ENCODE measurements around the gene PRSS27. TPM values are rescaled to one million over a fixed set of nuclear protein-coding genes. Genes with fewer than 3 reads are reported as not detected.

PRSS27 gene
- total and polyA plus RNA-seq, 2 of the 8 experiments (the other 6 are each of a cell fraction or from before 2014, with no cell fraction given) = 1.3 to 7.5 TPM

DNA sequence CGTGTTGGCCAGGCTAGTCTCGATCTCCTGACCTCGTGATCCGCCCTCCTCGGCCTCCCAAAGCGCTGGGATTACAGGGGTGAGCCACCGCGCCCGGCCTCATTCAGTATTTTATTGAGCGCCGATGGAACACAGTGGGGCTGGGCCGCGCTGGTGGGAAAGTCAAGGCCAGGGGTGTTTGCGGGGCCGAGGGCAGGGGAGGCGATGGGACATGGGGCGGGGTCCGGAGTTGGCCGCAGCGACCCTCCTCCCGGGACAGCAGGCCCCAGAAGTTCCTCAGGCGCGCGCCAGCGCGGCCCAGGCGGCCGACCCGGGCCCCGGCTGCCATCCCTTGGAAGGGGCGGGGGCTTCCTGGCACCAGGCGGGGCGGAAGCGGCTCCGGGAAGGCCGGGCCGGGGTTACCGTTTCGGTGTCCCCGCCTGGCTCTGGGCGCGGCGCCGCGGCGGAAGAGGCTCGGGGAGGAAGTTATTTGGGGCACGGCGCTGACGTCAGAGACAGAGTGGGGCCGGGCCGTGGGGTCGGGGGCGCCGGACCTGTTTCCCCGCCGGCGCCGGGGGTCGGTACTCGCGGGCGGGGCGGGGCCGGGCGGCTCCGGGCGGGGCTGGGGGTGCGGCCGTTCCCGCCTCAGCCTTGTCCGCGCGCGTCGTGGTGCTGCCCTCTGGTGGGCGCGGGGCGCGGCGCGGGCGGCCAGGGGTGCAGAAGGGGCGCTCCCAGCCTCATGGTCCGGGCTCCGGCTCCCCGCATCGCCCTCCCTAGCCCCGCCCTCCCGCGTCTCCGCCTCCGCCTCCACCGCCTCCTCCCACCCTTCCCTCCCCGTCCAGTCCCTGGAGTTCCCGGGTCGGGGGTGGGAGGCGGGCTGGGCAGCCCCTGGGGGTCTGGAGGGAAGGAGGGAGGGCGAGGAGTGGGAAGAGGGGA, 952 bp upstream of the PRSS27 start (continued):
- TF ChIP-seq, protein P1, sequence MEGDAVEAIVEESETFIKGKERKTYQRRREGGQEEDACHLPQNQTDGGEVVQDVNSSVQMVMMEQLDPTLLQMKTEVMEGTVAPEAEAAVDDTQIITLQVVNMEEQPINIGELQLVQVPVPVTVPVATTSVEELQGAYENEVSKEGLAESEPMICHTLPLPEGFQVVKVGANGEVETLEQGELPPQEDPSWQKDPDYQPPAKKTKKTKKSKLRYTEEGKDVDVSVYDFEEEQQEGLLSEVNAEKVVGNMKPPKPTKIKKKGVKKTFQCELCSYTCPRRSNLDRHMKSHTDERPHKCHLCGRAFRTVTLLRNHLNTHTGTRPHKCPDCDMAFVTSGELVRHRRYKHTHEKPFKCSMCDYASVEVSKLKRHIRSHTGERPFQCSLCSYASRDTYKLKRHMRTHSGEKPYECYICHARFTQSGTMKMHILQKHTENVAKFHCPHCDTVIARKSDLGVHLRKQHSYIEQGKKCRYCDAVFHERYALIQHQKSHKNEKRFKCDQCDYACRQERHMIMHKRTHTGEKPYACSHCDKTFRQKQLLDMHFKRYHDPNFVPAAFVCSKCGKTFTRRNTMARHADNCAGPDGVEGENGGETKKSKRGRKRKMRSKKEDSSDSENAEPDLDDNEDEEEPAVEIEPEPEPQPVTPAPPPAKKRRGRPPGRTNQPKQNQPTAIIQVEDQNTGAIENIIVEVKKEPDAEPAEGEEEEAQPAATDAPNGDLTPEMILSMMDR (IDR thresholded peaks at IDR 0.05; ENCODE audit: control extremely low read depth in 1 of 3, insufficient read depth in 1 of 3, low read depth in 1 of 3, low read length in 3 of 3) = peak; percentile 40 to 77 (median 64)
- no peak for TF ChIP-seq ZNF274 (IDR thresholded peaks at IDR 0.05; ENCODE audit: borderline replicate concordance, extremely low read depth, low read length)
- peak; percentile 62; the same call in 1 of the 2 replicates for TF ChIP-seq YY1 (IDR thresholded peaks at IDR 0.05; ENCODE audit: low read depth, low read length)
- no peak for TF ChIP-seq FOSL1 (IDR thresholded peaks at IDR 0.05; ENCODE audit: insufficient read depth, low read depth, low read length)
- TF ChIP-seq BCL11A (IDR thresholded peaks at IDR 0.05; ENCODE audit: low read depth in 2 of 2, low read length in 2 of 2) = no peak
- TF ChIP-seq HDAC2 (IDR thresholded peaks at IDR 0.05; ENCODE audit: borderline replicate concordance in 1 of 2, low read depth in 2 of 2, low read length in 2 of 2) = 0 out of 4 replicates have a peak, but pooled peaks of 1 of the 2 experiments have one; percentile 8
- no peak for TF ChIP-seq RNF2 (IDR thresholded peaks at IDR 0.05; ENCODE audit: borderline replicate concordance, low read depth, low read length, missing control alignments, poor library complexity, severe bottlenecking)
- TF ChIP-seq CHD2 (IDR thresholded peaks at IDR 0.05; ENCODE audit: low read length) = no peak
- TF ChIP-seq CTBP2 (IDR thresholded peaks at IDR 0.05; ENCODE audit: borderline replicate concordance, insufficient read depth, insufficient read length, low read length) = no peak
- peak; percentile 61 for TF ChIP-seq SRF (IDR thresholded peaks at IDR 0.05; ENCODE audit: low read depth, low read length)
- TF ChIP-seq BACH1 (IDR thresholded peaks at IDR 0.05; ENCODE audit: low read length) = no peak
- TF ChIP-seq TEAD4 (IDR thresholded peaks at IDR 0.05; ENCODE audit: low read depth, low read length) = no peak
- peak; percentile 54; the same call in 1 of the 2 replicates for TF ChIP-seq TBP (IDR thresholded peaks at IDR 0.05; ENCODE audit: low read depth, low read length)
- no peak for TF ChIP-seq HDAC6 (IDR thresholded peaks at IDR 0.05; ENCODE audit: low read depth, low read length)
- no peak for TF ChIP-seq BRCA1 (IDR thresholded peaks at IDR 0.05; ENCODE audit: low read depth, low read length)
- TF ChIP-seq NRF1 (IDR thresholded peaks at IDR 0.05; ENCODE audit: low read depth, low read length) = no peak
- TF ChIP-seq JUND (IDR thresholded peaks at IDR 0.05; ENCODE audit: low read length) = 0 out of 2 replicates have a peak, but pooled peaks have one; percentile 42
- peak; percentile 28 for TF ChIP-seq TAF7 (optimal IDR thresholded peaks at IDR 0.05; ENCODE audit: borderline replicate concordance, low read depth, low read length)
- TF ChIP-seq, protein P2, sequence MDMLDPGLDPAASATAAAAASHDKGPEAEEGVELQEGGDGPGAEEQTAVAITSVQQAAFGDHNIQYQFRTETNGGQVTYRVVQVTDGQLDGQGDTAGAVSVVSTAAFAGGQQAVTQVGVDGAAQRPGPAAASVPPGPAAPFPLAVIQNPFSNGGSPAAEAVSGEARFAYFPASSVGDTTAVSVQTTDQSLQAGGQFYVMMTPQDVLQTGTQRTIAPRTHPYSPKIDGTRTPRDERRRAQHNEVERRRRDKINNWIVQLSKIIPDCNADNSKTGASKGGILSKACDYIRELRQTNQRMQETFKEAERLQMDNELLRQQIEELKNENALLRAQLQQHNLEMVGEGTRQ (IDR thresholded peaks at IDR 0.05; ENCODE audit: low read length) = no peak
